Keratinocyte (primary cell): ENCODE data around the gene C3orf20.
"Not testable (repeated sequence)": the region's sequence is repeated elsewhere in the genome, so short reads cannot be mapped to it uniquely, and the experiment has no call there.

Experiments
- EZH2 ChIP-seq: IDR thresholded peaks from one replicate; pipeline ENCODE4 v1.6.1; 2012; ENCODE audit warnings: inconsistent platforms, mild to moderate bottlenecking, low read length, moderate library complexity
- TF ChIP-seq, protein P1 (sequence below), 3 experiments: IDR thresholded peaks in 1 of 3; conservative IDR thresholded peaks in 1 of 3; optimal IDR thresholded peaks in 1 of 3; 2 replicates in 2 of 3; 3 replicates in 1 of 3; pipeline versions ENCODE3 to v1.5.1; 2011; ENCODE audit warnings: low read length in 3 of 3, mild to moderate bottlenecking in 3 of 3, moderate library complexity in 2 of 3, control low read depth in 1 of 3, inconsistent platforms in 1 of 3; ENCODE audit not compliant: insufficient read depth in 2 of 3; ENCODE audit errors: extremely low read depth in 1 of 3

GRCh38 chr3:14652360-14652907 lies 22.5 kb upstream of the C3orf20 start:
- TF ChIP-seq, protein P1, sequence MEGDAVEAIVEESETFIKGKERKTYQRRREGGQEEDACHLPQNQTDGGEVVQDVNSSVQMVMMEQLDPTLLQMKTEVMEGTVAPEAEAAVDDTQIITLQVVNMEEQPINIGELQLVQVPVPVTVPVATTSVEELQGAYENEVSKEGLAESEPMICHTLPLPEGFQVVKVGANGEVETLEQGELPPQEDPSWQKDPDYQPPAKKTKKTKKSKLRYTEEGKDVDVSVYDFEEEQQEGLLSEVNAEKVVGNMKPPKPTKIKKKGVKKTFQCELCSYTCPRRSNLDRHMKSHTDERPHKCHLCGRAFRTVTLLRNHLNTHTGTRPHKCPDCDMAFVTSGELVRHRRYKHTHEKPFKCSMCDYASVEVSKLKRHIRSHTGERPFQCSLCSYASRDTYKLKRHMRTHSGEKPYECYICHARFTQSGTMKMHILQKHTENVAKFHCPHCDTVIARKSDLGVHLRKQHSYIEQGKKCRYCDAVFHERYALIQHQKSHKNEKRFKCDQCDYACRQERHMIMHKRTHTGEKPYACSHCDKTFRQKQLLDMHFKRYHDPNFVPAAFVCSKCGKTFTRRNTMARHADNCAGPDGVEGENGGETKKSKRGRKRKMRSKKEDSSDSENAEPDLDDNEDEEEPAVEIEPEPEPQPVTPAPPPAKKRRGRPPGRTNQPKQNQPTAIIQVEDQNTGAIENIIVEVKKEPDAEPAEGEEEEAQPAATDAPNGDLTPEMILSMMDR (optimal IDR thresholded peaks at IDR 0.05 in 1 of 3, IDR thresholded peaks at IDR 0.05 in 1 of 3, conservative IDR thresholded peaks at IDR 0.05 in 1 of 3; ENCODE audit: extremely low read depth in 1 of 3, insufficient read depth in 2 of 3, low read length in 3 of 3): not testable (repeated sequence)
- not testable (repeated sequence) for TF ChIP-seq EZH2
